ENCODE measurements around the gene FLII. TPM values are rescaled to one million over a fixed set of nuclear protein-coding genes. Genes with fewer than 3 reads are reported as not detected.

The FLII gene
- total RNA-seq, 4 donors from 2014 or later, result 311 to 538 (median 419) TPM

GRCh38 chr17:18230288-18231141 is 28.0 kb downstream of the FLII start:
- no peak overlapping the region for H3K27ac ChIP-seq
- H3K4me1 ChIP-seq, result peaks cover 0 to 14% (median 8%) of the 10 kb centered on the region in 4 donors
- no peaks in the 10 kb centered on the region for H3K9me3 ChIP-seq
- no peak overlapping the region for H3K4me3 ChIP-seq
- peaks cover 0 to 19% (median 0%) of the 10 kb centered on the region in 3 donors for H3K36me3 ChIP-seq
- DNase-seq, result no peak
- TF ChIP-seq POLR2A (IDR thresholded peaks at IDR 0.05) (no peak), CTCF (IDR thresholded peaks at IDR 0.05) (no peak)
- H3K27me3 ChIP-seq, result no peaks in the 10 kb centered on the region

DNA sequence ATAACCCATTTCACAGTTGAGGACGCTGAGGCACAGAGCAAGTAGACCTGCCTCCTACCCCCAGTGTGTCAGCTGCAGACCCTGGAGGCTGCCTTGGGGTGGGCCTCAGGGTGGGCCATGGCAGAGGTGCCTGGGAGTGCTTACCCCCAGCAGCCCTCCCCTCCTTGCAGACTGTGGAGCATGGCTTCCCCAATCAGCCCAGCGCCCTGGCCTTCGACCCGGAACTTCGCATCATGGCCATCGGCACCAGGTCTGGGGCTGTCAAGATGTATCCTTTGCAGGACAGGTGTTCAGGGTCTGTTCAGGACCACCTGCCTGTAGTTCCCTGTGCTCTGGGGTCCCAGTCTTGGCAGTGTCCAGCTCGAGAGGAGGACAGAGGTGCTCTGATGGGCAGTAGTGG is 28.8 kb downstream of the FLII start:
- H3K27me3 ChIP-seq, result no peaks in the 10 kb centered on the region
- no peaks in the 10 kb centered on the region for H3K9me3 ChIP-seq
- peaks cover 0 to 12% (median 0%) of the 10 kb centered on the region in 3 donors for H3K36me3 ChIP-seq
- no peak overlapping the region for H3K27ac ChIP-seq
- DNase-seq, result no peak
- TF ChIP-seq POLR2A (IDR thresholded peaks at IDR 0.05), result no peak
- no peak for TF ChIP-seq CTCF (IDR thresholded peaks at IDR 0.05)
- no peak overlapping the region for H3K4me3 ChIP-seq
- peaks cover 3 to 18% (median 9%) of the 10 kb centered on the region in 4 donors for H3K4me1 ChIP-seq

- peaks cover 3 to 18% (median 11%) of the 10 kb centered on the region in 4 donors for H3K4me1 ChIP-seq
- TF ChIP-seq POLR2A (IDR thresholded peaks at IDR 0.05) (no peak), CTCF (IDR thresholded peaks at IDR 0.05) (no peak)
- H3K27ac ChIP-seq, result no peak overlapping the region
- DNase-seq, result no peak
- H3K9me3 ChIP-seq, result no peaks in the 10 kb centered on the region
- H3K4me3 ChIP-seq, result no peak overlapping the region
- H3K36me3 ChIP-seq, result peaks cover 0 to 7% (median 0%) of the 10 kb centered on the region in 3 donors
- H3K27me3 ChIP-seq, result no peaks in the 10 kb centered on the region
Measured at GRCh38 chr17:18229254-18229653, 29.3 kb downstream of the FLII start.

DNA sequence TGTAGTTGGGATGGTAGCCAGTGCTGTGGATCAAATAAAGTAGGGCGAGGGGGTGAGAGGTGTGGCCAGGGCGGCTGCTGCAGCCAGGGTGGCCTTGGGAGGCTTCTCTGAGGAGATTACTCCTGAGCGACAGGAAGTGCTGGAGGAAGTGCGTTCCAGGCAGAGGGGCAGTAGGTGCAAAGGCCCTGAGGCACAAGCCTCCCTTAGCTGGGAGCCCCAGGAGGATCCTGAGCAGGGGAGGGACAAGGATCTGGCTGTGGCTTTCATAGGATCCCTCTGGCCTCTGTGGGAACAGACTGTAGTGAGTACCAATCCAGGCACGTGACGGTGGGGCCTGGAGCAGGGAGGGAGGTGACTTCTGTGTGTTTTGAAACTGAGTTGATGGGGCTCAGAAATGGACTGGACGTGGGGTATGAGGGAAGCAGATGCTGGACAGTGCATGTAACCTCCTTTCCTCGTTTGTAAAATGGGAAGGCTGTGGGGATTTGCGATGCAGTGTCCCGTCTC is 30.3 kb downstream of the FLII start:
- H3K36me3 ChIP-seq, result no peaks in the 10 kb centered on the region
- peaks cover 3 to 18% (median 11%) of the 10 kb centered on the region in 4 donors for H3K4me1 ChIP-seq
- TF ChIP-seq CTCF (IDR thresholded peaks at IDR 0.05), result no peak
- TF ChIP-seq POLR2A (IDR thresholded peaks at IDR 0.05), result no peak
- no peak for DNase-seq
- H3K9me3 ChIP-seq, result no peaks in the 10 kb centered on the region
- no peak overlapping the region for H3K4me3 ChIP-seq
- H3K27ac ChIP-seq, result no peak overlapping the region
- no peaks in the 10 kb centered on the region for H3K27me3 ChIP-seq

GRCh38 chr17:18227635-18228034 is 30.9 kb downstream of the FLII start:
- TF ChIP-seq POLR2A (IDR thresholded peaks at IDR 0.05) (no peak), CTCF (IDR thresholded peaks at IDR 0.05) (no peak)
- no peaks in the 10 kb centered on the region for H3K36me3 ChIP-seq
- H3K27ac ChIP-seq, result no peak overlapping the region
- no peaks in the 10 kb centered on the region for H3K9me3 ChIP-seq
- no peak for DNase-seq
- peaks cover 3 to 18% (median 11%) of the 10 kb centered on the region in 4 donors for H3K4me1 ChIP-seq
- no peak overlapping the region for H3K4me3 ChIP-seq
- H3K27me3 ChIP-seq, result no peaks in the 10 kb centered on the region
